H1 (cell line): ENCODE results near the gene CCDC7. TPM values are rescaled to one million over a fixed set of nuclear protein-coding genes. Genes with fewer than 3 reads are reported as not detected.

Experiments
- CTCF ChIA-PET: fragments of 300-600 bp; sonication (Branson Sonifier 250); formaldehyde crosslinking; loops from one replicate; lab custom pipeline; 2021; ENCODE audit not compliant: partially characterized antibody; lab: Charles Lee
- POLR2A ChIA-PET: fragments of 300-600 bp; sonication (Branson Sonifier 250); formaldehyde crosslinking; loops from one replicate; lab custom pipeline; 2021; ENCODE audit warnings: inconsistent platforms; ENCODE audit not compliant: partially characterized antibody; lab: Charles Lee
- DNase-seq, 2 experiments: peaks; one replicate each; pipeline versions ENCODE4 v3.0.0 to v3.0.0-alpha.2; 2010 to 2022; ENCODE audit warnings: low spot score in 2 of 2, low read depth in 1 of 2, mixed read lengths in 1 of 2
- FAIRE-seq: peaks from 2 replicates; lab custom pipeline; 2011; peaks lifted over from hg19 to GRCh38; lab: Jason Lieb, UNC
- H2AFZ ChIP-seq: 2 replicates; pipeline ENCODE4 v1.8.1; 2012; ENCODE audit warnings: low read length, inconsistent platforms
- H2AK5ac ChIP-seq: 2 replicates; pipeline ENCODE4 v1.6.1; 2013; ENCODE audit warnings: low read depth, low read length
- H2BK120ac ChIP-seq: replicated peaks from 2 replicates; pipeline ENCODE3; 2013; ENCODE audit warnings: low read depth, low read length, inconsistent platforms
- H2BK12ac ChIP-seq: 2 replicates; pipeline ENCODE4 v1.6.1; 2013; ENCODE audit warnings: low read depth, low read length
- H2BK15ac ChIP-seq: 2 replicates; pipeline ENCODE4 v1.6.1; 2013; ENCODE audit warnings: low read length
- H2BK20ac ChIP-seq: 2 replicates; pipeline ENCODE4 v1.6.1; 2013; ENCODE audit warnings: low read length
- H2BK5ac ChIP-seq: 2 replicates; pipeline ENCODE4 v1.6.1; 2013; ENCODE audit warnings: low read depth, low read length
- H3K14ac ChIP-seq: 2 replicates; pipeline ENCODE4 v1.6.1; 2013; ENCODE audit warnings: inconsistent platforms; ENCODE audit not compliant: insufficient read length
- H3K18ac ChIP-seq: 2 replicates; pipeline ENCODE4 v1.6.1; 2013; ENCODE audit warnings: low read length; ENCODE audit errors: extremely low read depth
- H3K23ac ChIP-seq: 2 replicates; pipeline ENCODE4 v1.6.1; 2013; ENCODE audit warnings: inconsistent platforms; ENCODE audit not compliant: insufficient read length
- H3K23me2 ChIP-seq: 2 replicates; pipeline ENCODE4 v1.6.1; 2013; ENCODE audit warnings: low read depth, low read length
- H3K27ac ChIP-seq: 2 replicates; pipeline ENCODE4 v1.6.1; 2011; ENCODE audit warnings: low read depth, low read length, inconsistent platforms
- H3K27me3 ChIP-seq, 4 experiments: replicated peaks in 1 of 4; 1 replicate in 1 of 4; 2 replicates in 3 of 4; pipeline versions ENCODE4 v1.6.1 to v1.8.1; 2011 to 2013; ENCODE audit warnings: low read length in 3 of 4, mild to moderate bottlenecking in 3 of 4, inconsistent platforms in 2 of 4, mixed read lengths in 2 of 4, moderate library complexity in 1 of 4; ENCODE audit not compliant: control insufficient read depth in 3 of 4, insufficient read depth in 3 of 4; ENCODE audit errors: extremely low read depth in 1 of 4
- H3K36me3 ChIP-seq, 4 experiments: 2 replicates each; pipeline versions ENCODE4 v1.6.1 to v1.8.1; 2011 to 2013; ENCODE audit warnings: mild to moderate bottlenecking in 4 of 4, low read length in 3 of 4, moderate library complexity in 2 of 4, control low read depth in 1 of 4, inconsistent platforms in 1 of 4; ENCODE audit not compliant: insufficient read depth in 4 of 4, control insufficient read depth in 2 of 4
- H3K4ac ChIP-seq: replicated peaks from 2 replicates; pipeline ENCODE3; 2013; ENCODE audit warnings: low read length, low read depth, mixed read lengths, inconsistent platforms; ENCODE audit not compliant: insufficient read length
- H3K4me1 ChIP-seq, 4 experiments: replicated peaks in 1 of 4; 1 replicate in 1 of 4; 2 replicates in 3 of 4; pipeline versions ENCODE4 v1.6.1 to v1.8.1; 2011 to 2013; ENCODE audit warnings: low read length in 3 of 4, inconsistent platforms in 2 of 4, mixed read lengths in 1 of 4; ENCODE audit not compliant: insufficient read depth in 4 of 4, control insufficient read depth in 3 of 4
- H3K4me2 ChIP-seq, 2 experiments: 2 replicates each; pipeline versions ENCODE4 v1.6.1 to v1.8.1; 2011 to 2013; ENCODE audit warnings: low read depth in 2 of 2, low read length in 2 of 2, control low read depth in 1 of 2, inconsistent platforms in 1 of 2, mild to moderate bottlenecking in 1 of 2; ENCODE audit not compliant: insufficient read depth in 1 of 2
- H3K4me3 ChIP-seq, 4 experiments: fragments of 200-600, 300-600 bp in 1 of 4; sonication (generic), shearing (Covaris generic), sonication (Bioruptor Twin) in 1 of 4; 2 replicates each; pipeline versions ENCODE4 v1.5.1 to v1.8.1; 2011 to 2016; ENCODE audit warnings: low read length in 4 of 4, low read depth in 3 of 4, control low read depth in 2 of 4, inconsistent platforms in 2 of 4, mild to moderate bottlenecking in 2 of 4, mixed read lengths in 1 of 4, moderate library complexity in 1 of 4; ENCODE audit not compliant: insufficient read depth in 2 of 4; ENCODE audit errors: extremely low read depth in 1 of 4
- H3K56ac ChIP-seq: replicated peaks from 2 replicates; pipeline ENCODE3; 2013; ENCODE audit warnings: low read depth, mild to moderate bottlenecking, mixed read lengths, low read length, inconsistent platforms; ENCODE audit not compliant: insufficient read length
- H3K79me1 ChIP-seq: 2 replicates; pipeline ENCODE4 v1.6.1; 2013; ENCODE audit warnings: low read depth, low read length, control low read depth
- H3K79me2 ChIP-seq, 2 experiments: 2 replicates each; pipeline versions ENCODE4 v1.6.1 to v1.8.1; 2012 to 2013; ENCODE audit warnings: low read length in 2 of 2, mild to moderate bottlenecking in 2 of 2, inconsistent platforms in 1 of 2; ENCODE audit not compliant: insufficient read depth in 2 of 2, control insufficient read depth in 1 of 2
- H3K9ac ChIP-seq, 4 experiments: replicated peaks in 1 of 4; 1 replicate in 1 of 4; 2 replicates in 3 of 4; pipeline versions ENCODE4 v1.6.1 to v1.8.1; 2011 to 2013; ENCODE audit warnings: low read depth in 3 of 4, low read length in 3 of 4, control low read depth in 2 of 4, mild to moderate bottlenecking in 2 of 4, moderate library complexity in 2 of 4, inconsistent platforms in 1 of 4; ENCODE audit errors: extremely low read depth in 1 of 4
- H3K9me3 ChIP-seq, 2 experiments: 2 replicates each; pipeline versions ENCODE4 v1.6.1 to v1.8.1; 2012 to 2013; ENCODE audit warnings: mild to moderate bottlenecking in 2 of 2, moderate library complexity in 2 of 2, control low read depth in 1 of 2, inconsistent platforms in 1 of 2, low read depth in 1 of 2, low read length in 1 of 2, mixed read lengths in 1 of 2; ENCODE audit not compliant: insufficient read depth in 2 of 2
- H4K20me1 ChIP-seq, 2 experiments: replicated peaks in 1 of 2; 2 replicates each; pipeline versions ENCODE3 to v1.8.1; 2011 to 2013; ENCODE audit warnings: inconsistent platforms in 2 of 2, low read length in 2 of 2, mild to moderate bottlenecking in 1 of 2; ENCODE audit not compliant: insufficient read depth in 2 of 2, control insufficient read depth in 1 of 2
- H4K5ac ChIP-seq: 2 replicates; pipeline ENCODE4 v1.6.1; 2013; ENCODE audit warnings: low read length, low read depth, mixed read lengths, inconsistent platforms; ENCODE audit not compliant: insufficient read length
- H4K8ac ChIP-seq: 2 replicates; pipeline ENCODE4 v1.8.0; 2013; ENCODE audit warnings: mild to moderate bottlenecking, moderate library complexity, low read length, inconsistent platforms; ENCODE audit not compliant: insufficient read depth; ENCODE audit errors: extremely low read depth
- H4K91ac ChIP-seq: replicated peaks from 2 replicates; pipeline ENCODE3; 2013; ENCODE audit warnings: low read length, mixed read lengths, inconsistent platforms; ENCODE audit not compliant: insufficient read length
- CBX5 ChIP-seq: fragments of 300-800, 300-1000 bp; sonication (generic); IDR thresholded peaks from 2 replicates; pipeline ENCODE4 v1.7.1; 2016; ENCODE audit warnings: antibody characterized with exemption, low read length, low read depth
- EGR1 ChIP-seq: IDR thresholded peaks from 2 replicates; pipeline ENCODE4 v1.6.1; 2011; ENCODE audit warnings: low read depth, low read length, borderline replicate concordance
- FOSL1 ChIP-seq: IDR thresholded peaks from 2 replicates; pipeline ENCODE4 v1.6.1; 2011; ENCODE audit warnings: mild to moderate bottlenecking, low read depth, low read length, moderate library complexity; ENCODE audit not compliant: insufficient read depth
- KDM5A ChIP-seq: fragments of 200-600 bp; IDR thresholded peaks from 2 replicates; pipeline ENCODE4 v1.7.1; 2012; ENCODE audit warnings: mild to moderate bottlenecking, low read length, inconsistent platforms, mixed read lengths
- MAFK ChIP-seq: IDR thresholded peaks from 2 replicates; pipeline ENCODE4 v1.6.1; 2012; ENCODE audit warnings: low read depth, mild to moderate bottlenecking, improper control_type of control experiment, low read length
- NANOG ChIP-seq: IDR thresholded peaks from 2 replicates; pipeline ENCODE4 v1.6.1; 2011; ENCODE audit warnings: low read length, low read depth, mild to moderate bottlenecking, inconsistent platforms; ENCODE audit not compliant: insufficient read depth, poor library complexity, severe bottlenecking
- PHF8 ChIP-seq: fragments of 200-600 bp; sonication (generic); conservative IDR thresholded peaks from 2 replicates; pipeline ENCODE4 v1.7.1; 2012; ENCODE audit warnings: low read depth, mild to moderate bottlenecking, inconsistent platforms, low read length, moderate library complexity
- POLR2A ChIP-seq, 2 experiments: IDR thresholded peaks; 1 replicate in 1 of 2; 2 replicates in 1 of 2; pipeline ENCODE4 v1.6.1; 2011; ENCODE audit warnings: low read depth in 2 of 2, low read length in 2 of 2, mild to moderate bottlenecking in 2 of 2; ENCODE audit errors: control extremely low read depth in 1 of 2
- RBBP5 ChIP-seq: IDR thresholded peaks from 2 replicates; pipeline ENCODE4 v1.7.1; 2012; ENCODE audit warnings: low read depth, mild to moderate bottlenecking, inconsistent platforms, low read length, moderate library complexity, borderline replicate concordance
- SIX5 ChIP-seq: IDR thresholded peaks from 2 replicates; pipeline ENCODE4 v1.6.1; 2011; ENCODE audit warnings: mild to moderate bottlenecking, low read depth, low read length
- TAF1 ChIP-seq: IDR thresholded peaks from 2 replicates; pipeline ENCODE4 v1.6.1; 2011; ENCODE audit warnings: mild to moderate bottlenecking, low read depth, low read length
- TBP ChIP-seq: IDR thresholded peaks from 2 replicates; pipeline ENCODE4 v1.6.1; 2011; ENCODE audit warnings: low read depth, low read length, improper control_type of control experiment
- TCF12 ChIP-seq: IDR thresholded peaks from 2 replicates; pipeline ENCODE4 v1.6.1; 2011; ENCODE audit warnings: low read depth, mild to moderate bottlenecking, low read length
- USF2 ChIP-seq: IDR thresholded peaks from 2 replicates; pipeline ENCODE4 v1.6.1; 2011; ENCODE audit warnings: low read length, improper control_type of control experiment
- WGBS, 2 experiments: shearing (Covaris generic) in 1 of 2; methylation state at CpG; one replicate each; pipeline versions ENCODE4 v1.1.6 to v1.1.7; 2013 to 2015; ENCODE audit warnings: low lambda C conversion rate in 2 of 2, mixed read lengths in 2 of 2, inconsistent platforms in 1 of 2, low coverage in 1 of 2, missing lambda C conversion rate in 1 of 2; ENCODE audit not compliant: insufficient replicate concordance in 2 of 2, insufficient coverage in 1 of 2, insufficient read length in 1 of 2; ENCODE audit errors: extremely low coverage in 1 of 2, missing lambda C conversion rate in 1 of 2; 5-methylcytosine and 5-hydroxymethylcytosine counted together
- polyA plus RNA-seq, 7 experiments: library from polyadenylated mRNA; depleted of rRNA in 3 of 7; stranded (reverse) in 5 of 7; unstranded in 2 of 7; fragments of >200 nt in 5 of 7; fragments of 200-250 nt in 2 of 7; gene quantifications; 1 replicate in 5 of 7; 2 replicates in 1 of 7; 4 replicates in 1 of 7; pipeline versions ENCODE4 v1.2.1 to v1.2.3, GENCODE V29; 2011 to 2013; ENCODE audit warnings: missing spikeins in 2 of 7, mixed read lengths in 2 of 7
- total RNA-seq: library from RNA; stranded (reverse); fragmentation: NEBNext Ultra II Directional; extraction: Animal tissue kit (Norgen Biotek cat#: 25700); gene quantifications from 2 replicates; pipeline ENCODE4 v1.2.1, GENCODE V29; 2021

The CCDC7 gene
- total and polyA plus RNA-seq, 2 of the 8 experiments (the other 6 are each of a cell fraction or from before 2014, with no cell fraction given), result 0.18 to 0.74 TPM

- Histone ChIP-seq H3K4me3 (no peak overlapping the region), H2BK12ac (no peak overlapping the region), H4K5ac (no peak overlapping the region), H4K20me1 (no peaks in the 10 kb centered on the region), H2BK120ac (no peak overlapping the region), H3K79me1 (no peaks in the 10 kb centered on the region), H4K91ac (no peak overlapping the region), H4K8ac (no peak overlapping the region), H3K4me2 (no peak overlapping the region), H3K27me3 (peaks cover 0 to 1% (median 0%) of the 10 kb centered on the region in 4 experiments; a peak in 1 of 7 replicates), H2BK15ac (no peak overlapping the region), H3K56ac (no peak overlapping the region), H3K4me1 (no peaks in the 10 kb centered on the region), H2AFZ (no peak overlapping the region), H3K9me3 (peaks cover 15 to 33% of the 10 kb centered on the region in 2 experiments), H3K36me3 (no peaks in the 10 kb centered on the region; a peak in 1 of 8 replicates), H2BK20ac (no peak overlapping the region), H3K9ac (no peak overlapping the region), H3K14ac (no peak overlapping the region), H3K27ac (no peak overlapping the region), H3K4ac (no peak overlapping the region), H2BK5ac (no peak overlapping the region), H2AK5ac (no peak overlapping the region), H3K23ac (no peak overlapping the region), H3K18ac (no peak overlapping the region), H3K23me2 (no peaks in the 10 kb centered on the region), H3K79me2 (no peaks in the 10 kb centered on the region)
- no peak for DNase-seq
- FAIRE-seq, result no peak
- POLR2A ChIA-PET, result no interaction called here
- TF ChIP-seq TBP, result no peak
- no peak for TF ChIP-seq KDM5A
- no peak for TF ChIP-seq RBBP5
- TF ChIP-seq TAF1, result no peak
- TF ChIP-seq PHF8, result no peak
- no peak for TF ChIP-seq SIX5
- no peak for TF ChIP-seq POLR2A (IDR thresholded peaks at IDR 0.05; ENCODE audit: control extremely low read depth in 1 of 2, low read depth in 2 of 2, low read length in 2 of 2)
- TF ChIP-seq USF2, result no peak
- TF ChIP-seq CBX5, result no peak
- TF ChIP-seq TCF12, result no peak
- no peak for TF ChIP-seq NANOG
- no peak for TF ChIP-seq FOSL1
- TF ChIP-seq MAFK, result no peak
- no peak for TF ChIP-seq EGR1
- CTCF ChIA-PET, result no interaction called here
- WGBS, 2 experiments, result 74% methylated on average over 4 of the region's 4 CpGs; no CpG with 5 or more reads in 1 of the 2 experiments
Observed at GRCh38 chr10:32693441-32693979, 247.6 kb downstream of the CCDC7 start.
